Purkinje cell (primary cell): Measurements from ENCODE around the gene TMC2. TPM values are rescaled to one million over a fixed set of nuclear protein-coding genes. Genes with fewer than 3 reads are reported as not detected.

ENCODE experiments used
- polyA plus RNA-seq: library from polyadenylated mRNA; unstranded; fragments of >200 nt; fragmentation: Nextera tagmentation; gene quantifications from 2 replicates; pipeline ENCODE4 v1.2.1, GENCODE V29; 2014

Gene TMC2
- polyA plus RNA-seq = 0.54 TPM in 1 of 2 replicates, not detected in the other

GRCh38 chr20:2536560-2536986, at the start of gene TMC2:
TMC2 (plus strand) TSS chr20:2536573; CDS start chr20:2536622, 49 bp downstream.

GRCh38 chr20:2508631-2509467, 27.5 kb upstream of the TMC2 start, which contains the start of gene ZNF343:
ZNF343 (minus strand) TSS chr20:2508915; CDS start chr20:2493895, 15,020 bp downstream.

GRCh38 chr20:2651772-2652723, 115.7 kb downstream of the TMC2 start, which contains the start of gene NOP56:
NOP56 (plus strand) TSS chr20:2652632; CDS start chr20:2652661, 29 bp downstream.

GRCh38 chr20:2663887-2664719, 127.7 kb downstream of the TMC2 start, which contains the start of gene IDH3B:
IDH3B (minus strand) TSS chr20:2664216; CDS start chr20:2664188, 28 bp downstream.

Other genes starting within 250 kb of the TMC2 start
- gene TGM3, start 240.6 kb upstream of the TMC2 start, polyA plus RNA-seq = 0.27 TPM in 1 of 2 replicates, not detected in the other
- gene TGM6, start 155.7 kb upstream of the TMC2 start, polyA plus RNA-seq = not detected in 2 replicates
- gene SNRPB, start 65.8 kb upstream of the TMC2 start, polyA plus RNA-seq = 11.5 and 11.7 TPM in 2 replicates
- 4.1 and 7.6 TPM in 2 replicates for gene ZNF343, start 27.7 kb upstream of the TMC2 start, polyA plus RNA-seq
- 72.1 and 100 TPM in 2 replicates for gene NOP56, start 116.1 kb downstream of the TMC2 start, polyA plus RNA-seq
- gene IDH3B, start 127.6 kb downstream of the TMC2 start, polyA plus RNA-seq = 151 and 166 TPM in 2 replicates
- gene EBF4, start 156.2 kb downstream of the TMC2 start, polyA plus RNA-seq = 0.52 TPM in 1 of 2 replicates, not detected in the other